GM13976 (cell line): ENCODE results near the gene STK32B.

Experiments used
- DNase-seq: peaks from one replicate; pipeline ENCODE4 v3.0.0; 2012; ENCODE audit warnings: low spot score
- in situ Hi-C: fragments of 300-500 bp; cut with MboI; formaldehyde crosslinking; loops from one replicate; pipeline ENCODE4 v1.12.0; 2022; ENCODE audit warnings: low sequenced_read_pairs, mixed read lengths, inconsistent platforms; ENCODE audit not compliant: unreplicated experiment
- TF ChIP-seq, protein P1 (sequence below): IDR thresholded peaks from 2 replicates; pipeline ENCODE4 v1.5.1; 2012; ENCODE audit warnings: borderline replicate concordance, mild to moderate bottlenecking; ENCODE audit not compliant: insufficient read depth; ENCODE audit errors: extremely low read depth, missing control alignments, control extremely low read depth

Gene STK32B

DNA sequence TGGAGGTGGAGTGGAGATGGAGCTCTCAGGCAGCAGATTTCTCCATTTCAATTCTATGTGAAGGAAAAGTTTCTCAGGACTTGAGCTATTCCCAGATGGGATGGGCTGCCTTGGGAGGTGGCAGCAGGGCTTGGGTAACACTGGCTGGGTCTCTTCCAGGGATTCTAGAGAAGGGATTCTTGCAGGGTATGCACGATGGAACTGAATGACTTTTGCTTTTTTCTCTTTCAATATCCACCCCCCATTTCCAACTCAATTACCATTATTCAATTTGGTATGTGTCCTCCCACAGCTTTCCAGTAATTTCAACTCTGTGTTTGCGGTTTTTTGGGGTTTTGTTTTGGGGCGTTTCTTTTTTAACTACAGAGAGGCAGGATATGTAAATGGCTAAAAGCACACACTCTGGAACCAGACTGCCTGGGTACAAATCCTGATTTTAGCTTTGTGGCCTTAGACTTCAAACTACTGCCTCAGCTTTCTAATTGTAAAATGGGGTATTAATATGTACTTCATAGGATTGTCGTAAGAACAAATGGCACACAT is 428.3 kb downstream of the STK32B start:
- in situ Hi-C loops = no loop called here
- TF ChIP-seq, protein P1, sequence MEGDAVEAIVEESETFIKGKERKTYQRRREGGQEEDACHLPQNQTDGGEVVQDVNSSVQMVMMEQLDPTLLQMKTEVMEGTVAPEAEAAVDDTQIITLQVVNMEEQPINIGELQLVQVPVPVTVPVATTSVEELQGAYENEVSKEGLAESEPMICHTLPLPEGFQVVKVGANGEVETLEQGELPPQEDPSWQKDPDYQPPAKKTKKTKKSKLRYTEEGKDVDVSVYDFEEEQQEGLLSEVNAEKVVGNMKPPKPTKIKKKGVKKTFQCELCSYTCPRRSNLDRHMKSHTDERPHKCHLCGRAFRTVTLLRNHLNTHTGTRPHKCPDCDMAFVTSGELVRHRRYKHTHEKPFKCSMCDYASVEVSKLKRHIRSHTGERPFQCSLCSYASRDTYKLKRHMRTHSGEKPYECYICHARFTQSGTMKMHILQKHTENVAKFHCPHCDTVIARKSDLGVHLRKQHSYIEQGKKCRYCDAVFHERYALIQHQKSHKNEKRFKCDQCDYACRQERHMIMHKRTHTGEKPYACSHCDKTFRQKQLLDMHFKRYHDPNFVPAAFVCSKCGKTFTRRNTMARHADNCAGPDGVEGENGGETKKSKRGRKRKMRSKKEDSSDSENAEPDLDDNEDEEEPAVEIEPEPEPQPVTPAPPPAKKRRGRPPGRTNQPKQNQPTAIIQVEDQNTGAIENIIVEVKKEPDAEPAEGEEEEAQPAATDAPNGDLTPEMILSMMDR = no peak
- no peak for DNase-seq

DNA sequence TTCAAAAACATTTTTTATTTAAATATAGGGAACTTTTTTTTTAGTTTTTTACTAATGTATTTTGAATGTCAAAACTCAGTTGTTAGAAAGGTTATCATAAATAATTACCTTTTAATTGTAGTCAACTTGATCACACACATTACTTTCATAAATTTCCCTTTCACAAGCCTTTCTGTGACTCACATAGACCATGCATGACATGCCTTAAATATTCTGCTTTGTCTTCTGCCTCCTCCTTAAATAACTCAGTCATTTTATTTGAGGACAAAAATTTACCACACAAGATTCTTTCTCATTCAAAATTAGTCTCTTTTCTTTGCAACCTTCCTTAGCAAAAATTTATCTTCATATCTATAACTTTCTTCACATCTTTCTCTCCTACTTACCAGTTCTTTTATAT is 437.1 kb downstream of the STK32B start:
- no peak for DNase-seq
- TF ChIP-seq, protein P1 = no peak
- in situ Hi-C loops = no loop called here

DNA sequence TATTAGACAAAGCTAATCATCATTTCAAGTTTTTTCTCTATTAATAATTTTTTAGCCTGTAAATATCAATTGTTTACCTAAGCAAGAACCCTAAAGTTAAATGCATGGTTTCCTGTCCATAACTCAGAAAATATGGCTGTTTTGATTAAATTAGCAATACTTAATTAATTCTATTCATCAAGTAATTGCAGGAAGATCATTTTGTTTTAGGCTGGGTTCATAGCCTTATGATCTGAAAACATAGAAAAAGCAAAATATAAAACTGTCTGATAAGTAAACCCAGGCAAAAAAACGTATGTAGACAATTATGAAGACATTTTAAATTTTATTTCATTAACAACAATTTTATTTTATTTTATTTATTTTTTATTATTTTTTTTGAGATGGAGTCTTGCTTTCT is 438.0 kb downstream of the STK32B start:
- TF ChIP-seq, protein P1 = no peak
- in situ Hi-C loops = no loop called here
- no peak for DNase-seq

DNA sequence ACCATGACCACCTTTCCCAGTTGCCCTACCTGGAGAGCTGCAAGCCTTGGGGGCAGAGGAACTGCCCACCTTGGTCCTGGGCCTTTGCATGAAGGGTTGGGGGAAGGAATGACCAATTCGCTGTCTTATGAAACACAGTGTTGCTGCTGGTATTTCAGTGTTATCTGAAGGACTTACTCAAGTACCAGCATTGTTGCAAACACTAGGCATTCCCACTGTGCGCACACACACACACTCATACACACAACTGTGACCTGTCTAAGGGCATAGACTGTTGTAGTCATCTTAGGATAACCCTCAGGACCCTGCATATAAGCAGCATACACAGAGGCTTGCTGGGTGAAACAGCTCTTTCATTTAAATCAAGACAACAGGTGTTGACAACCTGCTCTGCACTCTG is 446.2 kb downstream of the STK32B start:
- TF ChIP-seq, protein P1 = no peak
- in situ Hi-C loops = no loop called here
- no peak for DNase-seq

DNA sequence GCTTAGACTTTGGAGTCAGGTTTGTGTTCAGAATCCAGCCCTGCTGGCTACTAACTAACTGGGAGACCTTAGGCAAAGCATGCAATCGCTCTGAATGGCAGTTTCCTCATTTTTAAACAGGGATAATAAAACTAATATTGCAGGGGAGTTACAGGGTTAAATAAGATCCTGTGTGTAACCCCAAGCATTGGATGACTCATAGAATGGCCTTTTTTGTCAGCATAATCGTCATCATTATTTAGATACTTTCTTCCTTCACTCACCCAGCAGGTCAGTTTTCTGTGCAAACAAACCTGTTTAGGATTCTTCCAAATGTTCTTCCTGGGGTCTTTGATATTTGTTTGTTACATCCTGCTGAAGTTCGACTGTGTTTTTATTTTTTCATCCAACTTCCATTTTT is 448.9 kb downstream of the STK32B start:
- in situ Hi-C loops = no loop called here
- TF ChIP-seq, protein P1 = no peak
- no peak for DNase-seq

DNA sequence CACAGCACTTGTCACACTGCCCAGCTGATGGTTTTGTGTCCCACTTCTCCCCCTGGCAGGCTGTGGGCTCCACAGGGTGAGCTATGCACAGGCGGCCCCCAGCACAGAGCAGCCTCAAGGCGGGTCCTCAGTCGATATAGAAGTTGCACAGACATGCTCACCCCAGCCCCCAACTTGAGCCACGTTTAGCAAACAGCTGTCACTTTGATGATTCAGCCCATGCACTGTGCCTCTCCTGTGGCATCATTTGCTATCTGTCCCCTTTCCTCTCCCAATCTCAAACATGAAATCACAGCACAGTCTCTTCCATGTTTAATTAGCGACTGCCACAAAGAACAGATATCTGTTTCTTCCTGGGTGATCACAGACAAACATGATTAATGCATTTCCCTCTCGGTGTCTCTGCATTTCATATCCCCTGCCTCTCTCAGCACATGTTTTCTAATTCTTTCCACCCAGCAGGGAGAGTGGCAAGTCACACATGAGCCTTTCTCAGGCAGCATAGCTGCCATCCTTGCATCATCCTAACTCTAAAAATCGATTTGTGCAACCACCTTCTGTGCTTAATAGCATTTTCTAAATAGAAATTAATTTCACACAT is 452.2 kb downstream of the STK32B start:
- DNase-seq = no peak
- TF ChIP-seq, protein P1 = no peak
- in situ Hi-C loops = no loop called here
